ENCODE results near the gene CWF19L2.

The CWF19L2 gene

GRCh38 chr11:107282195-107282594, 175.4 kb downstream of the CWF19L2 start:
- no peak for DNase-seq

Data from CD4-positive, alpha-beta T cell treated with Interleukin-10 for 1 hour (primary cell).